HG03565 (cell line): ENCODE results near the gene FBXW8.

Experiments
- ATAC-seq: cut with Tn5 transposase; IDR thresholded peaks from one replicate; pipeline ENCODE4 v1.9.1; 2021; ENCODE audit warnings: mild to moderate bottlenecking, moderate library complexity; ENCODE audit not compliant: unreplicated experiment

The FBXW8 gene

GRCh38 chr12:116884871-116885270 lies 25.9 kb upstream of the FBXW8 start:
- ATAC-seq: no peak

GRCh38 chr12:116885491-116885890 lies 25.3 kb upstream of the FBXW8 start:
- ATAC-seq: no peak

- ATAC-seq: no peak
These were observed 23.5 kb upstream of the FBXW8 start for GRCh38 chr12:116887244-116887643.

GRCh38 chr12:116887897-116888296 lies 22.9 kb upstream of the FBXW8 start:
- ATAC-seq: no peak

GRCh38 chr12:116890330-116890729 lies 20.4 kb upstream of the FBXW8 start:
- no peak for ATAC-seq

GRCh38 chr12:116891019-116891418 lies 19.7 kb upstream of the FBXW8 start:
- ATAC-seq: no peak

GRCh38 chr12:116892349-116893140 lies 18.2 kb upstream of the FBXW8 start:
- ATAC-seq: no peak

GRCh38 chr12:116894913-116895312 lies 15.8 kb upstream of the FBXW8 start:
- no peak for ATAC-seq

- no peak for ATAC-seq
These were observed 14.3 kb upstream of the FBXW8 start for GRCh38 chr12:116896411-116896924.

GRCh38 chr12:116897476-116897875 lies 13.3 kb upstream of the FBXW8 start:
- ATAC-seq: no peak

GRCh38 chr12:116898669-116899068 lies 12.1 kb upstream of the FBXW8 start:
- ATAC-seq: no peak

GRCh38 chr12:116901612-116902011 lies 9.1 kb upstream of the FBXW8 start:
- ATAC-seq: no peak

GRCh38 chr12:116903818-116904217 lies 6.9 kb upstream of the FBXW8 start:
- ATAC-seq: no peak

GRCh38 chr12:116906285-116906684 lies 4.5 kb upstream of the FBXW8 start:
- no peak for ATAC-seq

GRCh38 chr12:116910280-116910644 lies 488 bp upstream of the FBXW8 start:
- ATAC-seq: no peak

GRCh38 chr12:116915326-116915725 lies 4.6 kb downstream of the FBXW8 start:
- ATAC-seq: no peak

- ATAC-seq: no peak
These were observed 5.4 kb downstream of the FBXW8 start for GRCh38 chr12:116916122-116916521.

- peak; percentile 93 for ATAC-seq
These were observed 6.0 kb downstream of the FBXW8 start for GRCh38 chr12:116916714-116917114.

GRCh38 chr12:116918464-116918863 lies 7.7 kb downstream of the FBXW8 start:
- ATAC-seq: no peak

GRCh38 chr12:116919247-116919661 lies 8.5 kb downstream of the FBXW8 start:
- ATAC-seq: no peak

- no peak for ATAC-seq
These were observed 9.1 kb downstream of the FBXW8 start for GRCh38 chr12:116919706-116920485.

- ATAC-seq: no peak
These were observed 10.2 kb downstream of the FBXW8 start for GRCh38 chr12:116920939-116921338.
